H54 (cell line): ENCODE results near the gene CFAP52.
"Not testable (repeated sequence)": the region's sequence is repeated elsewhere in the genome, so short reads cannot be mapped to it uniquely, and the experiment has no call there.

Experiments
- DNase-seq: peaks from one replicate; pipeline ENCODE4 v3.0.0; 2011; ENCODE audit warnings: low spot score, mixed read lengths; ENCODE audit not compliant: insufficient read length
- FAIRE-seq: peaks from 3 replicates; lab custom pipeline; 2011; peaks lifted over from hg19 to GRCh38; lab: Jason Lieb, UNC
- POLR2A ChIP-seq: IDR thresholded peaks from 2 replicates; pipeline ENCODE4 v1.6.1; 2011; ENCODE audit warnings: low read depth, mild to moderate bottlenecking, low read length

Gene CFAP52

DNA sequence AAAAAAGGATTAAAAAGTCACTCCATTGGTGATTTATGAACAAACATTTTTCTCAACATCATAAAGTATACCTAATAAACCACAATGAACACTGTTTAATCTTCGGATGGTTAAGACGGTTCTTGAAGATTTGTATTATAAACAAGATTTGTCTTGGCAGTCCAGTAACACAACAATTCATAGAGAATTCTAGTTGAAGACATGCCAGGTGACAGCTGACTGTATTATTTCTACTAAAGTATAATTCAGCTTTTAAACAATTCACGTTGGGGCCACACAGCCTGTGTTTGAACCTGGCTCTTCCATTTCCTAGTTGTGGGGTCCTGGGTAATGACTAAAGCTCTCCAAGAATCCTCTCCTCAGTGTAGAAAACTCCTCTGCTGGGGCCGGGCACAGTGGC lies 22.8 kb upstream of the CFAP52 start:
- no peak for FAIRE-seq
- TF ChIP-seq POLR2A = no peak
- no peak for DNase-seq

DNA sequence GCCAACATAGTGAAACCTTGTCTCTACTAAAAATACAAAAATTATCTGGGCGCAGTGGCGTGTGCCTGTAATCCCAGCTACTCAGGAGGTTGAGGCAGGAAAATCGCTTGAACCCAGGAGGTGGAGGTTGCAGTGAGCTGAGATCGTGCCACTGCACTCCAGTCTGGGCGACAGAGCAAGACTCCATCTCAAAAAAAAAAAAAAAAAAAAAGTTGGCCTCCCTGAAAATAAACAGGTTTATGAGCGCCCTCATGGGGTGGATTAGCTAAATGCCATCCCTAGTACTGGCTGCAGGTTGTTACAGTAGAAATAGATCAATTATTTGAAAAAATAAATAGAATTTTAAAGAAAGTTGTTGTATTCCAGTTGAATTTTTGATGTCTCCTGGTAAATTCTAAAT lies 21.7 kb upstream of the CFAP52 start:
- peak; percentile 26 for DNase-seq
- FAIRE-seq = not testable (repeated sequence)

DNA sequence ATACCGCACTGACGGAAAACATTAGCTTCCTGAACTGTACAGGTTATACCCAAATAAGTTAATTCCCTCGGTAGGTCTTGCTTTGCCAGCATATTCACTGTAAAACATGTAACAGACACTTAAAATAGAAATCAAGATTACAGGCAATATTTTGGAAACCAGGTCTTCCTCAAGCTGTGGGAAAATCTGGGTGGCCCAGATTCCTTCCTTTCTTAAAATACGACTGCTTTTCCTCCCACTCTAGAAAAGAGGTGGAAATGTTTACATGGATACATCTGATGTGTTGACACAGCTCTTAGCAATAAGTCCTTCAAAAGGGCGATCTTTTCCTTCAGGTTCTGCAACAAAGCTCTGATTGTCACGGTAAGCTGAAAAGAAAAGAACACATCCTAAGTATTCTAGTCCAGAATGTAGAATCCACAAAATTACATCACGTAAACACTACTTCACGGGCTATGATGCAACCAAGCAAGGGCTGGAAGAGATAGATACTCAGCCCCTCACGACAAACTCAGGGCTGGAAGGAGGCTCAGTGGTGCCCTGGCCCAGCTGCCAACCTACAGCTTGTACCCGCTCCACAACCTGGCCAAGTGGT lies 19.2 kb upstream of the CFAP52 start:
- FAIRE-seq = no peak
- no peak for TF ChIP-seq POLR2A
- no peak for DNase-seq

- DNase-seq (no peak), FAIRE-seq (no peak)
- TF ChIP-seq POLR2A = no peak
Observed at GRCh38 chr17:9557857-9558256, 18.6 kb upstream of the CFAP52 start.

- FAIRE-seq (no peak), DNase-seq (no peak)
- TF ChIP-seq POLR2A = no peak
Observed at GRCh38 chr17:9564104-9564503, 12.3 kb upstream of the CFAP52 start.

- TF ChIP-seq POLR2A = no peak
- no peak for DNase-seq
- peak; percentile 41 for FAIRE-seq
Observed at GRCh38 chr17:9566067-9566466, 10.4 kb upstream of the CFAP52 start.

GRCh38 chr17:9566739-9567138 lies 9.7 kb upstream of the CFAP52 start:
- DNase-seq, FAIRE-seq: not testable (repeated sequence)

DNA sequence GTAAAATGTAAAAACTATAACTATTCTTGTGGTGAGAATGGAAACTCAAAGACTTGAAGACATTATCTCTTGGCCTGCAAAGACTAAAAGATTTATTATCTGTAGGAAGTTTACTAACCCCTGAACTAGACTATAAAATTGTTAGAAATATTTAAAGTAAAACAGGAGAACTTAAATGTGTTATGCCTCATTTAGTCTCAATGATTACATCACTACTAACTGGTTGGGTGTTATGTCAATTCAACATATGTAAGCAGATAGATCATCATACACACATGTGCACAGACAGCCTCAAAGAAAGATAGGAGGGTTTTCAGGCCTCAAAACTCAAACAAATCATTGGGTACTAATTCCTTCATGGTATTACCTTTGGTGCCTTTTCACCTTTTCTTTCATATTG lies 8.4 kb upstream of the CFAP52 start:
- DNase-seq (no peak), FAIRE-seq (no peak)
- no peak for TF ChIP-seq POLR2A

GRCh38 chr17:9568957-9569588 lies 7.4 kb upstream of the CFAP52 start:
- FAIRE-seq = no peak
- no peak for DNase-seq

GRCh38 chr17:9571201-9571600 lies 5.2 kb upstream of the CFAP52 start:
- TF ChIP-seq POLR2A = no peak
- DNase-seq (no peak), FAIRE-seq (no peak)

More at GRCh38 chr17:9568957-9569588, 7.4 kb upstream of the CFAP52 start:
- TF ChIP-seq POLR2A = no peak

DNA sequence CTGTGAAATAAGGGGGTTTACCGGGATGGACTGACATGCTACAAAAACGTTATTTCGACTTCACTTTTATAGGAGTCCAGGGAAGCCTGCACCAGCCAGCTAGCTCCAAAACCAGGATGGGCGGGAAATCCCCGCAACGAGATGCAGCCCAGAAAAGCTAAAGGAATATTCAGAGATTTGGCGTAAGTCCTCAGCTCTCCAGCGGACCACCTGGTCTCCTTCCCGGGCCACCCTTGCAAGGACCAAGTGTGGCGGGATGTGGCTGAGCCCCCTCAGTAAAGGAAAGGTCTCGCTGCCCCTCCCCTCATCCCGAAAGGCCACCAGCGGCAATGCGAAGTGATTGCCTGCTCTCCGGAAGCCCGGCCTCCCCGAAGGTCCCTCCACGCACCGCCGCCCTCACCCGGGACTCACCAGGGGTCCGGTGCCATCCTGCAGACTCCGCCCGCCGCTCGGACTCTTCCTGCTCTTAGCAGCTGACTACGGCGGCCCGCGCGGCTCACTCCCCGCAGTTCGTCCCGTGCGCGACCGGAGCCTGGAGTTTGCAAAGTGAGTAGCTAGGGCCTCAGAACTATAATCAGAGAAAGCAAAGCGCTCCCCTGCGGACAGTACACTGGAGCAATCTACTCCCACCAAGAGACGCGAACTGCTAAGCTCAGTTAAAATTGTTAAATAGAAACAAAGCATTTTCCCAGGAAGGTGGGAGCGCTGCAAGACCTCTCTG lies 901 bp upstream of the CFAP52 start, which contains the start of gene STX8:
STX8 (minus strand) TSS at position 440 of the 721 bp plus-strand sequence; CDS start at position 428, 12 bp downstream.
- TF ChIP-seq POLR2A = peak; percentile 71
- peak; percentile 82 for DNase-seq
- peak; percentile 55 for FAIRE-seq

DNA sequence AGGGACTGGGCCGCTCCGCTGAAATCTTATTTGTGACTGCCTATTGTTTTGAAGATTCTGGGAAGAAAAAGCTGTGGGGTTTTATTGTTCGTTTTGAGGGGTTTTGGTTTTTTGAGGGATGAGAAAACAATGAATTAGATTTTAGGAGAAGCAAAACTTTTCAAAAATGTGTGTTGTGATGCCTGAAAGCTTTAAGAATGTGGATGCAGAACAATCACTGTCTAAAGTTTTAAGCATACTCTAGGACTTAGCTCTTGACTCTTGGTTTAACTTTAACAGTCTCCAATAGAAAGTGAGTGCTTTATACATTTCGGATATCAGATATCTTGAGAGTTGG lies 899 bp downstream of the CFAP52 start:
- DNase-seq (no peak), FAIRE-seq (no peak)
- no peak for TF ChIP-seq POLR2A

GRCh38 chr17:9587969-9588656 lies 11.7 kb downstream of the CFAP52 start:
- no peak for TF ChIP-seq POLR2A
- DNase-seq (no peak), FAIRE-seq (no peak)

DNA sequence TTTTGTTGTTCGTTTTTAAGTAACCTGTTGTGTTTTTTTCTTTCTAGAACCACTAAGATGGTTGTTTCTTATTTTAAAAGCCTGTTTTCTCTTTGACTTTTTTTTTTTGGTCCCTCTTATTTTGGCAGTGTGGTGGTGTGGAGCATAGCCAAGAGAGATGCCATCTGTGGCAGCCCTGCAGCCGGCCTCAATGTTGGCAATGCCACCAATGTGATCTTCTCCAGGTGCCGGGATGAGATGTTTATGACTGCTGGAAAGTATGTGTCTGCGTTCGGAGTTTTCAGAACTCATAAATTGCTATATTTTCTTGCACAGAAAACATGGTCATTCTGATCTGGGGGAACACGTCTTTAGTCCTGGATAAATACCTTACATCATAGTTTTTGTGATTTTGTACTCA lies 17.6 kb downstream of the CFAP52 start:
- TF ChIP-seq POLR2A = no peak
- no peak for FAIRE-seq

DNA sequence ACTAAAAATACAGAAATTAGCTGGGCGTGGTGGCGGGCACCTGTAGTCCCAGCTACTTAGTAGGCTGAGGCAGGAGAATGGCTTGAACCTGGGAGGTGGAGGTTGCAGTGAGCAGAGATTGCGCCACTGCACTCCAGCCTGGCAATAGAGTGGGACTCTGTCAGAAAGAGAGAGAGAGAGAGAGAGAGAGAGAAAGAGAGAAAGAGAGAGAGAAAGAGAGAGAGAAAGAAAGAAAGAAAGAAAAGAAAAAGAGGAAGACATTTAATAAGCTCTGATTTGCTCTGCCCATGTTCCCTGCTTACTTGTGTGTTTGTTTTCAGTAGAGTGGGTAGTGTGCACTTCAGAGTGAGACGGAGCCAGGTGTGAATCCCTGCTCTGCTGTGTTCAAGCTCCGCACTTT lies 21.2 kb downstream of the CFAP52 start:
- FAIRE-seq, DNase-seq: not testable (repeated sequence)

More for the DNA sequence above, 17.6 kb downstream of the CFAP52 start:
- no peak for DNase-seq
